ENCODE measurements around the gene SLC11A2. TPM values are rescaled to one million over a fixed set of nuclear protein-coding genes. Genes with fewer than 3 reads are reported as not detected.

The SLC11A2 gene
- total and polyA plus RNA-seq, 2 of the 8 experiments (the other 6 are each of a cell fraction or from before 2014, with no cell fraction given) = 55.0 to 61.5 TPM

- Histone ChIP-seq H4K91ac (replicated peaks; ENCODE audit: insufficient read length, low read length) (no peak overlapping the region), H3K79me1 (ENCODE audit: low read depth, low read length) (no peaks in the 10 kb centered on the region), H2BK15ac (ENCODE audit: low read length) (no peak overlapping the region), H3K18ac (ENCODE audit: extremely low read depth, low read length) (no peak overlapping the region), H2BK120ac (replicated peaks; ENCODE audit: low read depth, low read length) (no peak overlapping the region), H3K4me3 (ENCODE audit: extremely low read depth in 1 of 4, insufficient read depth in 2 of 4, low read depth in 3 of 4, low read length in 4 of 4) (no peak overlapping the region), H2AK5ac (ENCODE audit: low read depth, low read length) (no peak overlapping the region), H3K27me3 (replicated peaks in 1 of 4; ENCODE audit: control insufficient read depth in 3 of 4, extremely low read depth in 1 of 4, insufficient read depth in 3 of 4, low read length in 3 of 4) (no peaks in the 10 kb centered on the region), H3K23ac (ENCODE audit: insufficient read length) (no peak overlapping the region), H2BK5ac (ENCODE audit: low read depth, low read length) (no peak overlapping the region), H3K4ac (replicated peaks; ENCODE audit: insufficient read length, low read depth, low read length) (no peak overlapping the region), H3K9me3 (ENCODE audit: insufficient read depth in 2 of 2, low read depth in 1 of 2, low read length in 1 of 2) (no peaks in the 10 kb centered on the region), H3K4me2 (ENCODE audit: insufficient read depth in 1 of 2, low read depth in 2 of 2, low read length in 2 of 2) (no peak overlapping the region), H3K56ac (replicated peaks; ENCODE audit: insufficient read length, low read depth, low read length) (no peak overlapping the region), H3K9ac (replicated peaks in 1 of 4; ENCODE audit: extremely low read depth in 1 of 4, low read depth in 3 of 4, low read length in 3 of 4) (no peak overlapping the region), H3K36me3 (ENCODE audit: control insufficient read depth in 2 of 4, insufficient read depth in 4 of 4, low read length in 3 of 4) (no peaks in the 10 kb centered on the region), H4K5ac (ENCODE audit: insufficient read length, low read depth, low read length) (no peak overlapping the region), H3K14ac (ENCODE audit: insufficient read length) (no peak overlapping the region), H3K27ac (ENCODE audit: low read depth, low read length) (no peak overlapping the region), H2AFZ (ENCODE audit: low read length) (no peak overlapping the region), H2BK20ac (ENCODE audit: low read length) (no peak overlapping the region), H2BK12ac (ENCODE audit: low read depth, low read length) (no peak overlapping the region), H3K79me2 (ENCODE audit: control insufficient read depth in 1 of 2, insufficient read depth in 2 of 2, low read length in 2 of 2) (no peaks in the 10 kb centered on the region), H4K20me1 (replicated peaks in 1 of 2; ENCODE audit: control insufficient read depth in 1 of 2, insufficient read depth in 2 of 2, low read length in 2 of 2) (no peaks in the 10 kb centered on the region), H4K8ac (ENCODE audit: extremely low read depth, insufficient read depth, low read length) (no peak overlapping the region), H3K4me1 (replicated peaks in 1 of 4; ENCODE audit: control insufficient read depth in 3 of 4, insufficient read depth in 4 of 4, low read length in 3 of 4) (no peaks in the 10 kb centered on the region), H3K23me2 (ENCODE audit: low read depth, low read length) (no peaks in the 10 kb centered on the region)
- 79% methylated on average over 1 of the region's 1 CpG; no CpG with 5 or more reads in 1 of the 2 experiments for WGBS, 2 experiments (ENCODE audit: extremely low coverage in 1 of 2, insufficient coverage in 1 of 2, insufficient read length in 1 of 2, insufficient replicate concordance in 2 of 2, low coverage in 1 of 2, low lambda C conversion rate in 2 of 2, missing lambda C conversion rate in 1 of 2)
- TF ChIP-seq SP2 (IDR thresholded peaks at IDR 0.05; ENCODE audit: low read length) = no peak
- no peak for TF ChIP-seq RFX5 (IDR thresholded peaks at IDR 0.05; ENCODE audit: borderline replicate concordance, low read depth, low read length)
- no peak for TF ChIP-seq SUZ12 (IDR thresholded peaks at IDR 0.05; ENCODE audit: low read length)
- TF ChIP-seq EZH2 (IDR thresholded peaks at IDR 0.05; ENCODE audit: low read depth, low read length, severe bottlenecking) = no peak
- TF ChIP-seq SP1 (IDR thresholded peaks at IDR 0.05; ENCODE audit: low read depth, low read length) = no peak
- TF ChIP-seq USF2 (IDR thresholded peaks at IDR 0.05; ENCODE audit: low read length) = no peak
- no peak for TF ChIP-seq GABPA (IDR thresholded peaks at IDR 0.05; ENCODE audit: borderline replicate concordance, insufficient read depth, low read length)
- TF ChIP-seq TCF12 (IDR thresholded peaks at IDR 0.05; ENCODE audit: low read depth, low read length) = no peak
- no peak for TF ChIP-seq PHF8 (conservative IDR thresholded peaks at IDR 0.05; ENCODE audit: low read depth, low read length)
- no peak for TF ChIP-seq RBBP5 (IDR thresholded peaks at IDR 0.05; ENCODE audit: borderline replicate concordance, low read depth, low read length)
- no peak for FAIRE-seq
- DNase-seq (ENCODE audit: low read depth in 1 of 2, low spot score in 2 of 2) = no peak
- POLR2A ChIA-PET (ENCODE audit: partially characterized antibody) = no interaction called here
- CTCF ChIA-PET (ENCODE audit: partially characterized antibody) = no interaction called here
Measured at GRCh38 chr12:50964432-50964831, 61.8 kb downstream of the SLC11A2 start.

Data from H1 (cell line).